Posterior cingulate gyrus (tissue), 11 donors: ENCODE measurements around the gene SERPINB11.
"Not testable (repeated sequence)": the region's sequence is repeated elsewhere in the genome, so short reads cannot be mapped to it uniquely, and the experiment has no call there.

Experiments used
- DNase-seq, 10 donors: peaks; one replicate each; pipeline versions ENCODE4 v3.0.0 to v3.0.0-alpha.2; 2020 to 2021; ENCODE audit warnings: mixed read lengths in 3 of 10
- intact Hi-C: fragments of 100-400 bp; cut with DNase I; formaldehyde crosslinking; loops from one replicate; pipeline ENCODE4 v1.15.1; 2023

Gene SERPINB11

DNA sequence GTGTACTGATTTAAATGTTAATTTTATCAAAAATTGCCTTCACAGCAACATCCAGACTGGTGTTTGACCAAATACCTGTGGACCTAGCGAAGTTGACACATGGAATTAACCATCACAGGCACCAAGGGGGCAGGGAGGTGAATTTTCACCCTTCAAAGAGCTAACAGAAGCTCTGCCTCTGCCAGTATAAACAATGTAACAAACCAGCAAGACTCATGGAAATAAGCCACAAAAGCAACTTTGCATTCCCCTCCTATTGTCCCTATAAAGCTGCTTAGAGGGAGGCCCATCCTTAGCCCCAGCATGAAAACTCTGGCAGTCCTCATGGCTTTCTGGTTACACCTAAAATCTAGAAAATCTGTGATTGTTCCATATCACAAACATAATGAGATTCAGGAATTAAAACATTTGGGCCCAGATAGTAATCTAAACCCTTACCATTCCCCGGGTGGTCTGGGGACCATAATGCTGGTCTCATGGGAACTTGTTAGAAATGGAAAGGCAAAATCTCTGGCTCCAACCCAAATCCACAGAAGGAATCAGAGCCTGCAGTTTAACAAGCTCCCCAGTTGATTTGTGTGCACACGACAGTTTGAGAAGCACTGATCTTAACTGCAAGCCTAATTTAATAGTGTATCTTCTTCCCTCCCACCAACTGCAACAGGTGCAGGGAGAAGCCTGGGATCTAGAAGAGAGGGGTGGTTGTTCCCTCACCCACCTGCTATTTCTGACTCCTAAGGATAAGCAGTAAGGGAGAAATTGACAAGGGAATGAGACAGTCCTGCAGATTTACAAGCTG is 23.1 kb downstream of the SERPINB11 start:
- no peak for DNase-seq

DNA sequence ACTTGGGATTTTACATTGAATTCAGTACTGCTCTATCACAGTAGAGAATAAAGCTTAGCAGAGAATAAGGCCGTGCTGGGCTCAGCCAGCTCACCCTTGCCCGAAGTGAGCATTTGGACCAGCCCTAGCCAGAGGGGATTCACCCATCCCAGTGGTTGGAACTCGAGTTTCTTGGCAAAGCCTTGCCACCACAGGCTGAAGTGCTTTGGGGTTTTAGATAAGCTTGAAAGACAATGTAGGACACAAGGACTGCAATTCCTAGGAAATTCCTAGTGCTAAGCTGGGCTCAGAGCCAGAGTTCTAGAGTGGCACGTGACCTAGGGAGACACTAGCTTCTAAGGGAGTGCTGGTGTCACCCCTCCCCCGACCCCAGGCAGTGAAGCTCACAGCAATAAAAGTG is 28.0 kb downstream of the SERPINB11 start:
- no peak for DNase-seq
- intact Hi-C loops: loop anchor here (10.0 kb wide), 1 partner anchor 216 kb away; no protein-coding TSS in a partner anchor

More for the DNA sequence above, 23.1 kb downstream of the SERPINB11 start:
- intact Hi-C loops: no loop called here

DNA sequence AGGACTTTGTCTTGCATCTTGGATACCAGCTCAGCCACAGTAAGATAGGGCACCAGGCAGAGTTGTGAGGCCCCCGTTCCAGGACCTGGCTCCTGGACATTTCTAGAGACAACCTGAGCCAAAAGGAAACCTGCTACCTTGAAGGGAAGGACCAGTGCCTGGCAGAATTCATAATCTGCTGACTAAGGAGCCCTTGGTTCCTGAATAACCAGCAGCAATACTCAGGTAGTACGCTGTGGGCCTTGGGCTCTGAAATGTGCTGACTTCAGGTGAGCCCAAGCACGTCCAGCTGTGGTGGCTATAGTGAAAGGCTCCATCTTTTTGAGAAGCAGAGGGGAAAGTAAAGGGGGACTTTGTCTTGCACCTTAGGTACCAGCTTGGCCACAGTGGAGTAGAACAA is 28.5 kb downstream of the SERPINB11 start:
- intact Hi-C loops: loop anchor here (10.0 kb wide), 1 partner anchor 216 kb away; no protein-coding TSS in a partner anchor
- DNase-seq: no peak

DNA sequence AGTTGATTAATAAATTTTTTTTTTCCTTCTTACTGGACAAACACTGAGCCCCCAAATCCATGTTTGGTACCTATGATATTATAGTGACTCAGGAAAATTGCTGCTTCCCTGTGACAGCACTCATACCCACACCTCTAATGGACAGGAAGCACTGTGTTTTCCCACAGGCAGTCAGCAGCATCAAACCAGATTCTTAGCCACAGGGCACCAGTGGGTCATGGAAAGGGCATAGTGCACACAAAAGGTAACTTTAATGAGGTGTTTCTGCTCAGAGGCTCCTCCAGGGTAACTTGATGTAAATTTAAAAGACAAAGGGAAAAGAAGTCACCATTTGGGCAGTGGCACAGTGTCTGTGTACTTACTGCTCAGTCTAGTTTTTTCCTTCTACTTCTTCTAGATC is 34.1 kb downstream of the SERPINB11 start:
- intact Hi-C loops: loop anchor here (10.0 kb wide), 1 partner anchor 222 kb away; no protein-coding TSS in a partner anchor

DNA sequence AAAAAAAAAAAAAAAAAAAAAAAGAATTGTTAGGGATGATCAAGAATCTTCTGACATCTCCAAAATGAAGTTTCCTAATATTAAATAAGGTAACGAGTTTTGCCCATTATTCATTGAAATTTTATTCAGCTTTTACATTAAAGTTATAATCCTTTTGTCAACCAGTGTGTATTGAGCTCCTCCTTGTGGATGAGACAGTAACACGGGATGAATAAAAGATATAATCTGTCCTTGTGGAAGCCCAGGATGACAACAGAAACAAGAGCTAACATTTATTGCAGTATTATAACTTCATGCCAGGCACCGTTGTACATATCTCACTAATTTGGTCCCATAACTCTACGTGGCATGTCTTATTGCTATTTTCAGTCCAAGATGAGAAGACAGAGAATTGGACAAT is 39.0 kb downstream of the SERPINB11 start:
- intact Hi-C loops: no loop called here
- no peak for DNase-seq

More for the DNA sequence above, 34.1 kb downstream of the SERPINB11 start:
- no peak for DNase-seq

DNA sequence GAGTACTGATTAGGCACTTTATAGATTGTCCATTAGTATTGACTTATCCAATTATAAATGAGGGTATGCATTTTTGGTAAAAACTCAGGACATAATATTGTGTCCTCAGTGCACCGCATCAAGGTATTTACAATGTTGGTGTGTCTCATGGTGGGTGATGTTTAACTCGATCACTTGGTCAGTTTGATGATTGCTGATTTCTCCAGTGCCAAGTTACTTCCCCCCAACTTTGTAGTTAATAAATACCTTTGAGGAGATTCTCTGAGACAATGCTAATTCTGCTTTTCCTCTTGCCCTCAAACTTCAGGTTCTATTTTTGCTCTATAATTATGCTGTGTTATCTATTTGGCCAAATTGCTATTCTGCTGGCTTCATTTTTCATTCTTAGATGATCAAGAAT is 44.2 kb downstream of the SERPINB11 start:
- DNase-seq: no peak
- intact Hi-C loops: no loop called here

DNA sequence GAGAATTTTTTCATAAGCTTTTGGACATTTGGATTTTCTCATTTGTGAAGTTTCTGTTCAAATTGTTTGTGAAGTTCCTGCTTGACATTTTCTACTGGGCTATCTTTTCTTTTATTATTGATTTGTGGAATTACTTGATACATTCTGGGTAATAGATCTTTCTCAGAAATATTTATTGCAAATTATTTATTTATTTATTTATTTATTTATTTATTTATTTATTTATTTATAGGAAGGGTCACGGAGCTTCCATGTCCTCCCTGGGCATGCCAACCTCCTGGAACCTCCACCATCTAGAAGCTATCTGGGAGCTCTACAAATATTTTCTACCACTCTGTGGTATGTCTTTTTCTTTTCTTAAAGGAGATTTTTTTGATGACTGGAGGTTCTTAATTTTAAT is 46.7 kb downstream of the SERPINB11 start:
- no peak for DNase-seq
- intact Hi-C loops: no loop called here

DNA sequence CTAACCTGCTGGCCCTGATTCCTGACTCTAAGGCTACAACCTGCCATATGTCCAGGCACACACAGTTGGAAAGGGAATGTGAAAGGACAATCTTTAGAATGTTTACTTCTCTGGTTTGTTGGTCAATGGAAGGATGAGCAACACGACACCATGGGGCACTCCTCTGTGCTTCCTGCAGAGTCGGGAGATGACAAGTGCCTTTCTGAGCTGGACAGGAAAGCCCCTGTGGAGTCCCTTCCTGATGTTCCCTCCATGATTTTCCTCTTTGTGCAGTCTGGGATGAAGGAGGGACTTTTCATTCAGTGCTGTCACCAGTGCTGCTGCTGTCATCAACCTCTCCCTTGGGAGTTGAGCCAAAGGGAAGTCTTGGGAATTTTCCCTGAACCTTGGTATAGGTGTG is 49.9 kb downstream of the SERPINB11 start:
- no peak for DNase-seq
- intact Hi-C loops: no loop called here

DNA sequence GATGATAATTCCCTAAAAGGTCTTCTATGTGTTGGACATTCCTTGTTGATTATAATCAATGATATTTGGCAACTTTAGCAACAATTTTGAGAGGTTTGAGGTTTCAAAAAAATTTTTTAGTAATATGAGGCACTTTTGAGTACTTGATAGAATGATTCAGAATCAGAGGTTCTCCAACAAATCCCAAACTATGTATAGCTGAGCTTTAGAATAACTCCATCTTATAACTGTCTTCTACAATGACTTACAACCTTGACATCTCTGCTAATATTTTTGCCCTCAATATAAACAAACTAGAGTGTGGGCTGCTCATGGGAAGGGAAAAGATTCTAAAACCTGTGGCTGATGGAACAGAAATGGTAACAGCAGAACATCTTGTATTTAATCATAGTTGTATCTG is 50.9 kb downstream of the SERPINB11 start:
- intact Hi-C loops: no loop called here

DNA sequence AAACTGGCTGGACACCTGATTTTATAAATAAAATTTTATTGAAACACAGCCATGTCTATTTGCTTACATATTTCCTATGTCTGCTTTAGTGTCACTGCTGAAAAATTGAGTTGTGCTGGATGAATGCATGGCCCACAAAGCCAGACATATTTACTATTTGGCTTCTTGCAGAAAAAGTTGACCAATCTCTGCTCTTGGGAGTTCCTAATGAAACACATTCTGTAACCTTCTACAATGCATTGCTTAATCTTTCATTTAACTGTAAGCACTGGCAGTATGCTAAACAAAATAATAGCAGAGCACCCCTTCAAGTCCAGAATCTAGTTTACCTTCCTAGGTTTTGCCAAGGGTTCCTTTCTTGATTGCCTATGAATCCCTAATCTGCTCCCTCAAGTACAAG is 54.8 kb downstream of the SERPINB11 start:
- no peak for DNase-seq
- intact Hi-C loops: no loop called here

More for the DNA sequence above, 50.9 kb downstream of the SERPINB11 start:
- no peak for DNase-seq

DNA sequence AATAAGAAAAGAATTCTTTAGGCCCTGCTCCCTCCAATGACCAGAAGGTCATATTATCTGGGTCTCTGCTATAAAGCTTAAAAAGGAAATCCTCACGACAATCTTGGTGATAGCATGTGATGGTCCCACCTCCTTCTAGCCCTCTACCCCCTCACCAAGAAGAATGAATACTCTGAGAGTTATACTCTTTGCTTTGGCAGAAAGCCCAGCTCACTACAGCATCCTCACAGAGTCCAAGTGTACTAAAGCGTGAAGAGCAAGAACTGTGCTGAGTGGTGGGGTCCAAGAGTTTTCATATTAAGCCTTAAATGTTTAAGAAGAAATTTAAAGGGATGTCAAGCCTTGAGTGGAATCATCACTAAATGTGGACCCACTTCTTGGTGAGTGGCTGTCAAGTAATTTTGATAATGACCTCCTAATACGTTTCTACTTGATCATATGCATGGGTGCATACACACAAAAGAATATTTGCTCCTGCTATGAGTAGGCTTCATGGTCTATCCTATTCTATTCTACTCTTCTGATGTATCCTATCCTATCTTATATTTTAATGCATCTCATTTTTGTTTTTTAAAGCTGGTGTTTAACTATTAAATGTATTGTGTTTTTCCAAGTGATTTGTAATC is 56.0 kb downstream of the SERPINB11 start:
- DNase-seq: no peak

DNA sequence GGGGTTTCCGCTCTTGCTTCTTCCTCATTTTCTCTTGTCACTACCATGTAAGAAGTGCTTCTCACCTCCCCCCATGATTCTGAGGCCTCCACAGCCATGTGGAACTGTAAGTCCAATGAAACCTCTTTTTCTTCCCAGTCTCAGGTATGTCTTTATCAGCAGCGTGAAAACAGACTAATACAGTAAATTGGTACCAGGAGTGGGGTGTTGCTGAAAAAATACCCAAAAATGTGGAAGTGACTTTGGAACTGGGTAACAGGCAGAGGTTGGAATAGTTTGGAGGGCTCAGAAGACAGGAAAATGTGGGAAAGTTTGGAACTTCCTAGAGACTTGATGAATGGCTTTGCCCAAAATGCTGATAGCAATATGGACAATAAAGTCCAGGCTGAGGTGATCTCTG is 57.0 kb downstream of the SERPINB11 start:
- intact Hi-C loops, DNase-seq: not testable (repeated sequence)

More for the DNA sequence above, 56.0 kb downstream of the SERPINB11 start:
- intact Hi-C loops: no loop called here

DNA sequence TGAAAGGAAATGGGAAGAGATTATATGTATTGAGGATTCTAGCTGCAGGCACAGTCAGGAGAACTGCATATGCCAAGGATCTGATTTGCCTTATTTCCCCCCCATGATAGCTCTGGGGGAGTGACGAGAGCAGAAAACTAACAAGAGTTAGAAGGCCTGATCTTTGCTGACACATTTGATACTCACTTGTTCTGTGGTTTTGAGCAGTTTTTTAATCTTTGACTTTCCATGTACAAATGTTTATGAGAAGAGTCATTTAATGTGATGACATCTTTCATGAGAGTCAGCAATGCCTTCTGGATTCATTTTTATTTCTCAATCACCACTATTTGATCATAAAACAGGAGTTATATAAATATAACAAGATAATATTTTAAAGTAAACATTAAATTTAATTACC is 59.8 kb downstream of the SERPINB11 start:
- DNase-seq: no peak
- intact Hi-C loops: no loop called here

DNA sequence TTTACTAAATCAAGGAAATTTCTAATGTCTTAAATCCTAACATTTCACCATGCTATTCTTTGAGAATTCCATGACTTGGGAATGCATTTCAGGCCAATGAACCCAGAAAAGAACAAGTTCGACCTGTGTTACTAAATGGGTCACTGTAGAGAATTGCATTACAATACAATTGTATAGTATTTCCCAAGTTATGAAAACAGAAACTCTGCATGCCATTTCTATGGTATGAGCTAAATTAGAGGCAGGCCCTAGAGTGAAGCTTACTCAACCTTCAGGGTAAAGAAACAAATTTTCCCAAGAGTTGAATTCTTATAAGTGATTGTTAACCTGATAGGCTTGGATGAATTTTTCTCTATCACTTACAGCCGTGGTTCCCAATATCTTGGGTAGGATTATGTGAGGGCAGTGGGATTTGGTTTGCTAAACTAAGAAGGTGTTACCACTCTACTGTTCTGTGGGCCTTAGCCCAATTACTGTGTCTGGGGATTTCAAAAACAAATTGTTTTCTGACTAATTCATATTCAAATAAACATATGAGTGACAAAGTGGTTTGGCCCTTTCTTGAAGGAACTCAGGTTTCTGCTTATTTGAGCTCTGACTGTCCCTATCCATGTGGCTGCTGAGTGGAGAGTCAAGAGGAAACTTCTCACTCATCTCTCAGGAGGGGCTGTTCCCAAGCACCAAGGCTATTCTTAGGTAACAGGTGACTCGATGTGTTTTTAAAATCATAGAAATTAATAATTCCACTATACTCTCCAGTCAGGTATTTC is 61.3 kb downstream of the SERPINB11 start:
- DNase-seq: no peak
- intact Hi-C loops: no loop called here

DNA sequence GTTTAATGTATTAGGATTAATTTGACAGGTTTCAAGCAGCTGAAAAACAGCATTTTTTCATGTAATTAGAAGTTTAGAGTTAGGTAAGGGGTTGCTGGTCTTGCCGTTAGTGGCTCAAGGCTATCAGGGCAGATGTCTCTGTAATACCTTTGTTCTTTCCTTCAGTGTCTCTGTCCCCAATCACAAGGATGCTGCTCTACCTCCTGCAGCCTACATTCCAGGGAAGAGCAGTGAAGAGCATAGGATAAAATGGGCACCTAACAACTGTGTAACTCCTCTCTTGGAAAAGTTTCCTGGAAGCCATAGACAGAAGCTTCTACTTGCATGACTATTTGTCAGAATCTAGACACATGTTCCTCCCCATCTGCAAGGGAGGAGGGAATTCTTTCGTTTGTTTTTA is 63.1 kb downstream of the SERPINB11 start:
- no peak for DNase-seq
- intact Hi-C loops: no loop called here
